Panc1 (cell line): ENCODE results near the gene CAMK4. TPM values are rescaled to one million over a fixed set of nuclear protein-coding genes. Genes with fewer than 3 reads are reported as not detected.

Experiments
- ATAC-seq: fragments of 200-7000 bp; cut with Tn5 transposase; 2 replicates; pipeline ENCODE4 v1.9.1; 2020; ENCODE audit warnings: mild to moderate bottlenecking, moderate library complexity
- BruUV-seq: library from RNA; stranded (reverse); fragments of 400-500 nt; replicated peaks from 2 replicates; lab custom pipeline; 2021; lab: Mats Ljungman, UMichigan
- CTCF ChIA-PET: fragments of 300-600 bp; sonication (Branson Sonifier 250); formaldehyde crosslinking; loops from one replicate; lab custom pipeline; 2022; ENCODE audit warnings: antibody characterized with exemption; lab: Charles Lee
- POLR2A ChIA-PET: fragments of 300-600 bp; sonication (Branson Sonifier 250); formaldehyde crosslinking; loops from one replicate; lab custom pipeline; 2022; ENCODE audit warnings: antibody characterized with exemption; lab: Charles Lee
- DNase-seq: peaks from one replicate; pipeline ENCODE4 v3.0.0-alpha.2; 2010; ENCODE audit warnings: low read depth, low spot score
- H3K27ac ChIP-seq: 2 replicates; pipeline ENCODE4 v1.5.1; 2011; ENCODE audit warnings: mild to moderate bottlenecking, low read length, inconsistent platforms
- H3K27me3 ChIP-seq: fragments of 200-500 bp; sonication (Bioruptor generic); 2 replicates; pipeline ENCODE4 v1.6.0; 2014; ENCODE audit warnings: low read length, inconsistent platforms; ENCODE audit not compliant: control insufficient read depth, insufficient read depth
- H3K36me3 ChIP-seq: fragments of 200-500 bp; sonication (Bioruptor generic); 2 replicates; pipeline ENCODE4 v1.5.1; 2014; ENCODE audit warnings: inconsistent platforms, mild to moderate bottlenecking, low read length, moderate library complexity; ENCODE audit not compliant: control insufficient read depth, insufficient read depth
- H3K4me1 ChIP-seq: 2 replicates; pipeline ENCODE4 v1.5.1; 2011; ENCODE audit warnings: inconsistent platforms, mild to moderate bottlenecking, low read length, moderate library complexity; ENCODE audit not compliant: control insufficient read depth, insufficient read depth
- H3K4me3 ChIP-seq, 2 experiments: 2 replicates each; pipeline ENCODE4 v1.5.1; 2011 to 2012; ENCODE audit warnings: low read depth in 2 of 2, low read length in 2 of 2, mild to moderate bottlenecking in 2 of 2, inconsistent platforms in 1 of 2, moderate library complexity in 1 of 2
- H3K9me3 ChIP-seq: fragments of 200-500 bp; sonication (Bioruptor generic); 2 replicates; pipeline ENCODE4 v1.5.1; 2014; ENCODE audit warnings: low read depth, mild to moderate bottlenecking, inconsistent platforms, low read length, moderate library complexity; ENCODE audit not compliant: control insufficient read depth, insufficient read depth
- POLR2AphosphoS5 ChIP-seq: IDR thresholded peaks from 2 replicates; pipeline ENCODE4 v1.6.1; 2012; ENCODE audit warnings: mild to moderate bottlenecking, low read depth, low read length, moderate library complexity
- SIN3A ChIP-seq: IDR thresholded peaks from 2 replicates; pipeline ENCODE4 v1.6.1; 2012; ENCODE audit warnings: low read depth, mild to moderate bottlenecking, low read length, moderate library complexity, borderline replicate concordance; ENCODE audit not compliant: insufficient read depth
- TCF7L2 ChIP-seq: IDR thresholded peaks from 2 replicates; pipeline ENCODE4 v1.6.1; 2011; ENCODE audit warnings: mild to moderate bottlenecking, low read depth, low read length, inconsistent platforms
- in situ Hi-C: cut with HindIII; loops from 2 replicates; pipeline ENCODE4 v1.10.0; 2016; ENCODE audit warnings: low sequenced_read_pairs, low pct_unique_long_range_greater_than_20kb
- intact Hi-C: fragments of 100-400 bp; cut with micrococcal nuclease; formaldehyde crosslinking; loops from one replicate; pipeline ENCODE4 v1.10.0; 2022; ENCODE audit not compliant: unreplicated experiment
- total RNA-seq: library from RNA; stranded (reverse); gene quantifications from one replicate; pipeline ENCODE4 v1.2.1, GENCODE V29; 2021; ENCODE audit not compliant: unreplicated experiment
- TF ChIP-seq, protein P1 (sequence below): fragments of 450-650 bp; IDR thresholded peaks from 2 replicates; pipeline ENCODE4 v1.5.1; 2017; ENCODE audit warnings: mild to moderate bottlenecking
- TF ChIP-seq, protein P2 (sequence below), 2 experiments: IDR thresholded peaks; 2 replicates each; pipeline ENCODE4 v1.6.1; 2011 to 2012; ENCODE audit warnings: low read depth in 2 of 2, control low read depth in 1 of 2, low read length in 1 of 2, mild to moderate bottlenecking in 1 of 2, moderate library complexity in 1 of 2; ENCODE audit not compliant: insufficient read depth in 1 of 2

The CAMK4 gene
- total RNA-seq, 1 experiment from 2014 or later: 0.39 TPM

DNA sequence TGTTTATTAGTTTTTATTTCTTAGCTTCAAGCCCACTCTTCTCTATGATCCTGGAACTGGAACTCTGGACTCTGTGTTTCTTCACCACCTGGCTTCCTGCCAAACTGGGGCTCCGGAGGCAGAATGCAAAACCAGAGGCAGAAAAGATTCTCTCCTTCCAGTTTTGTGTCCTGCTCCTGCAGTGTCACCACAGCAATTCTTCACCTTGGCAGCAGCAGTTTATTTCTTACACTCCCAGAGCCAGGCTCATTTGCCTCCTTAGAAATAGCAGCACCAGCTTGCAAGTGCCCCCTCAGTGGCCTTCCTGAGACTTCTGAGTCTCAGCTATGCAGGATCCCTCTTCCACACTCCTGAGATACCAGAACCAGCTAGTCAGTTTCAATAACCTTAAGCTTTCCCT is 26.7 kb upstream of the CAMK4 start:
- intact Hi-C loops: no loop called here
- ATAC-seq (no peak), DNase-seq (no peak)
- BruUV-seq: no TSS peak
- no peak for TF ChIP-seq SIN3A
- TF ChIP-seq, protein P1, sequence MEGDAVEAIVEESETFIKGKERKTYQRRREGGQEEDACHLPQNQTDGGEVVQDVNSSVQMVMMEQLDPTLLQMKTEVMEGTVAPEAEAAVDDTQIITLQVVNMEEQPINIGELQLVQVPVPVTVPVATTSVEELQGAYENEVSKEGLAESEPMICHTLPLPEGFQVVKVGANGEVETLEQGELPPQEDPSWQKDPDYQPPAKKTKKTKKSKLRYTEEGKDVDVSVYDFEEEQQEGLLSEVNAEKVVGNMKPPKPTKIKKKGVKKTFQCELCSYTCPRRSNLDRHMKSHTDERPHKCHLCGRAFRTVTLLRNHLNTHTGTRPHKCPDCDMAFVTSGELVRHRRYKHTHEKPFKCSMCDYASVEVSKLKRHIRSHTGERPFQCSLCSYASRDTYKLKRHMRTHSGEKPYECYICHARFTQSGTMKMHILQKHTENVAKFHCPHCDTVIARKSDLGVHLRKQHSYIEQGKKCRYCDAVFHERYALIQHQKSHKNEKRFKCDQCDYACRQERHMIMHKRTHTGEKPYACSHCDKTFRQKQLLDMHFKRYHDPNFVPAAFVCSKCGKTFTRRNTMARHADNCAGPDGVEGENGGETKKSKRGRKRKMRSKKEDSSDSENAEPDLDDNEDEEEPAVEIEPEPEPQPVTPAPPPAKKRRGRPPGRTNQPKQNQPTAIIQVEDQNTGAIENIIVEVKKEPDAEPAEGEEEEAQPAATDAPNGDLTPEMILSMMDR: no peak
- no peak for TF ChIP-seq TCF7L2
- TF ChIP-seq POLR2AphosphoS5: no peak
- TF ChIP-seq, protein P2, sequence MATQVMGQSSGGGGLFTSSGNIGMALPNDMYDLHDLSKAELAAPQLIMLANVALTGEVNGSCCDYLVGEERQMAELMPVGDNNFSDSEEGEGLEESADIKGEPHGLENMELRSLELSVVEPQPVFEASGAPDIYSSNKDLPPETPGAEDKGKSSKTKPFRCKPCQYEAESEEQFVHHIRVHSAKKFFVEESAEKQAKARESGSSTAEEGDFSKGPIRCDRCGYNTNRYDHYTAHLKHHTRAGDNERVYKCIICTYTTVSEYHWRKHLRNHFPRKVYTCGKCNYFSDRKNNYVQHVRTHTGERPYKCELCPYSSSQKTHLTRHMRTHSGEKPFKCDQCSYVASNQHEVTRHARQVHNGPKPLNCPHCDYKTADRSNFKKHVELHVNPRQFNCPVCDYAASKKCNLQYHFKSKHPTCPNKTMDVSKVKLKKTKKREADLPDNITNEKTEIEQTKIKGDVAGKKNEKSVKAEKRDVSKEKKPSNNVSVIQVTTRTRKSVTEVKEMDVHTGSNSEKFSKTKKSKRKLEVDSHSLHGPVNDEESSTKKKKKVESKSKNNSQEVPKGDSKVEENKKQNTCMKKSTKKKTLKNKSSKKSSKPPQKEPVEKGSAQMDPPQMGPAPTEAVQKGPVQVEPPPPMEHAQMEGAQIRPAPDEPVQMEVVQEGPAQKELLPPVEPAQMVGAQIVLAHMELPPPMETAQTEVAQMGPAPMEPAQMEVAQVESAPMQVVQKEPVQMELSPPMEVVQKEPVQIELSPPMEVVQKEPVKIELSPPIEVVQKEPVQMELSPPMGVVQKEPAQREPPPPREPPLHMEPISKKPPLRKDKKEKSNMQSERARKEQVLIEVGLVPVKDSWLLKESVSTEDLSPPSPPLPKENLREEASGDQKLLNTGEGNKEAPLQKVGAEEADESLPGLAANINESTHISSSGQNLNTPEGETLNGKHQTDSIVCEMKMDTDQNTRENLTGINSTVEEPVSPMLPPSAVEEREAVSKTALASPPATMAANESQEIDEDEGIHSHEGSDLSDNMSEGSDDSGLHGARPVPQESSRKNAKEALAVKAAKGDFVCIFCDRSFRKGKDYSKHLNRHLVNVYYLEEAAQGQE (IDR thresholded peaks at IDR 0.05; ENCODE audit: insufficient read depth in 1 of 2, low read depth in 2 of 2, low read length in 1 of 2): no peak
- ChIA-PET CTCF (no interaction called here), POLR2A (no interaction called here)
- Histone ChIP-seq H3K9me3 (no peaks in the 10 kb centered on the region), H3K36me3 (no peaks in the 10 kb centered on the region), H3K27me3 (no peaks in the 10 kb centered on the region), H3K4me3 (no peak overlapping the region), H3K4me1 (no peaks in the 10 kb centered on the region), H3K27ac (no peak overlapping the region)
- in situ Hi-C loops: no loop called here

DNA sequence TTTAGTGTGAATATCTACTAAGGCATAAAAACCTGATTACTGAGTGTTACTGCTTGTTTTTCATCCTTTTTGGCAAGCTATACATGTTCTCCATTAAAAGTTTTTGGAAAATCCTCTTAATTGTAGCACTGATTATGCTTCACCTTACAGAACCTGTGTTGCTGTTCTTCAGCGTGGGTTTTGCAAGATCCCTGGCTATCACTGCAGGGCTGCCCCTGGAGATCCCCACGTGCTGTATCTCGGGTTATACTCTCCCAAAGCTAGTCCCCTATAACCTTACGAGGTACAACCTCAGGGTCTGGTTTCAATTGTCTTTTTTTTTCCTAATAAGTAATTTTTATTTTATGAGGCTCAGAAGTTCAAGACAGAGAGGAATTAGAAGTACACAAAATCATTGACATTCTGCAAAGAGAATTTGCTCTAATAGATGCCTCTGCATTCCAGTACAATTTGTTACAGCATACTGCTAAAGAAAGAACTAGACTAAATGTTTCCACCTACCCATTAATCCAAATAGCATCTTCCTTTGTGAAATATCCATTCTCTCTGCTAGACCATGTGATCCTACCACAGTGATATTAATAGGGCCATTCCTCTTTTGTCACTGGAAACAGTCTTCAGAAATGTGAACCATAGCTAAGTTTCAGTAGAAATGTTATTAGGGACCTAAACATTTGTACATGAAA is 25.8 kb upstream of the CAMK4 start:
- intact Hi-C loops: no loop called here
- H3K4me3 ChIP-seq: no peak overlapping the region
- DNase-seq: no peak
- ChIA-PET CTCF (no interaction called here), POLR2A (no interaction called here)
- no peaks in the 10 kb centered on the region for H3K36me3 ChIP-seq
- no peaks in the 10 kb centered on the region for H3K9me3 ChIP-seq
- H3K27ac ChIP-seq: no peak overlapping the region
- in situ Hi-C loops: no loop called here
- no TSS peak for BruUV-seq
- H3K4me1 ChIP-seq: no peaks in the 10 kb centered on the region
- TF ChIP-seq, protein P1: no peak
- no peak for TF ChIP-seq TCF7L2
- TF ChIP-seq, protein P2 (IDR thresholded peaks at IDR 0.05; ENCODE audit: insufficient read depth in 1 of 2, low read depth in 2 of 2, low read length in 1 of 2): no peak
- no peak for ATAC-seq
- no peaks in the 10 kb centered on the region for H3K27me3 ChIP-seq
